LNCAP (cell line): ENCODE measurements around the gene PRPH2.

ENCODE experiments used
- TF ChIP-seq, protein P1 (sequence below): fragments of 450-650 bp; IDR thresholded peaks from 2 replicates; pipeline ENCODE4 v1.5.1; 2017; ENCODE audit warnings: mild to moderate bottlenecking

Gene PRPH2

DNA sequence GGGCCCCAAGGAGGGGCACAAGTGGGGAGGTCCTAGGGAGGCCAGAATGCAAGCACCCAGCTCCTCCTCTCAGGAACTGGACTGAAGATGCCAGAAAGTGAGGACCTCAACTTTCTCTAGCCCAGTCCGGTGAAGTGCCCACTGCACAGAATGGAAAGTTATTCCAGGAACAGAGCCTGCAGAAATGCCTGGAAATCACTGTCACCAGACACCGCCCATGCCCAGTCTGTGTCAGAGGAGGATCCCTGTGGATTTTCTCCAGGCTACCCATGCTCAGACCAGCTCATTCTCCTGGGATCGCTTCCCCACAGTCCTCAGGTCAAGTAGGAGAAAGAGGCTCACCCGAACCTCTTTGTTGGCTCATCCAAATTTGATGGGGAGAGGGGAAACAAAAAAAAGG lies 6.5 kb downstream of the PRPH2 start:
- TF ChIP-seq, protein P1, sequence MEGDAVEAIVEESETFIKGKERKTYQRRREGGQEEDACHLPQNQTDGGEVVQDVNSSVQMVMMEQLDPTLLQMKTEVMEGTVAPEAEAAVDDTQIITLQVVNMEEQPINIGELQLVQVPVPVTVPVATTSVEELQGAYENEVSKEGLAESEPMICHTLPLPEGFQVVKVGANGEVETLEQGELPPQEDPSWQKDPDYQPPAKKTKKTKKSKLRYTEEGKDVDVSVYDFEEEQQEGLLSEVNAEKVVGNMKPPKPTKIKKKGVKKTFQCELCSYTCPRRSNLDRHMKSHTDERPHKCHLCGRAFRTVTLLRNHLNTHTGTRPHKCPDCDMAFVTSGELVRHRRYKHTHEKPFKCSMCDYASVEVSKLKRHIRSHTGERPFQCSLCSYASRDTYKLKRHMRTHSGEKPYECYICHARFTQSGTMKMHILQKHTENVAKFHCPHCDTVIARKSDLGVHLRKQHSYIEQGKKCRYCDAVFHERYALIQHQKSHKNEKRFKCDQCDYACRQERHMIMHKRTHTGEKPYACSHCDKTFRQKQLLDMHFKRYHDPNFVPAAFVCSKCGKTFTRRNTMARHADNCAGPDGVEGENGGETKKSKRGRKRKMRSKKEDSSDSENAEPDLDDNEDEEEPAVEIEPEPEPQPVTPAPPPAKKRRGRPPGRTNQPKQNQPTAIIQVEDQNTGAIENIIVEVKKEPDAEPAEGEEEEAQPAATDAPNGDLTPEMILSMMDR, result no peak

GRCh38 chr6:42714098-42714761 lies 8.2 kb downstream of the PRPH2 start:
- TF ChIP-seq, protein P1, result no peak

- TF ChIP-seq, protein P1, result no peak
Measured at GRCh38 chr6:42711930-42712329, 10.5 kb downstream of the PRPH2 start.

GRCh38 chr6:42710316-42710715 lies 12.1 kb downstream of the PRPH2 start:
- TF ChIP-seq, protein P1, result no peak

DNA sequence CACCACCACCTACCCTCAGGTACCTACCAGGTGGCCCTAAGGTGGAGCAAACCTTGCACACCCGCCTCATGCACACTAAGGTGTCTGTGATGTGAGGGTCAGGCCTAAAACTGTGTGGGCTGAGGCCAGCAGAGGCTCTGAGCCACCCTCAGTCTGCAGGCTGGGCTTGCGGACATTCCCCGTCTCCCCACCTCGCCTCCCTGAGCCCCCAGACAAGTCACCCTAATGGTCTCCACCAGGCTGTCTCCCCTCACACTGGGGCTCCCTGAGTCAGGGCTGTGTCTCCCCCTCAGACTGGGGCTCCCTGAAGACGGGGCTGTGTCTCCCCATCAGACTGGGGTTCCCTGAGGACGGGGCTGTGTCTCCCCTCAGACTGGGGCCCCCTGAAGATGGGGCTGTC lies 12.5 kb downstream of the PRPH2 start:
- TF ChIP-seq, protein P1, result no peak

- TF ChIP-seq, protein P1, result no peak
Measured at GRCh38 chr6:42708096-42708495, 14.3 kb downstream of the PRPH2 start.

GRCh38 chr6:42707595-42707994 lies 14.8 kb downstream of the PRPH2 start:
- TF ChIP-seq, protein P1, result no peak

- TF ChIP-seq, protein P1, result no peak
Measured at GRCh38 chr6:42704937-42705374, 17.4 kb downstream of the PRPH2 start.
